Dermis blood vessel endothelial cell (primary cell): ENCODE results near the gene CCS. TPM values are rescaled to one million over a fixed set of nuclear protein-coding genes. Genes with fewer than 3 reads are reported as not detected.
A peak's percentile ranks its signal among the peaks of the same experiment; 100 is the strongest.
"Not testable (repeated sequence)": the region's sequence is repeated elsewhere in the genome, so short reads cannot be mapped to it uniquely, and the experiment has no call there.

Source experiments
- DNase-seq: peaks from one replicate; pipeline ENCODE4 v3.0.0; 2010
- total RNA-seq: library from RNA; depleted of rRNA; stranded (reverse); fragments of >200 nt; gene quantifications from 2 replicates; pipeline ENCODE4 v1.2.3, GENCODE V29; 2014

The CCS gene
- total RNA-seq, 1 donor from 2014 or later, result 33.5 TPM

GRCh38 chr11:66629356-66629755 is 36.4 kb downstream of the CCS start:
- DNase-seq, result no peak

DNA sequence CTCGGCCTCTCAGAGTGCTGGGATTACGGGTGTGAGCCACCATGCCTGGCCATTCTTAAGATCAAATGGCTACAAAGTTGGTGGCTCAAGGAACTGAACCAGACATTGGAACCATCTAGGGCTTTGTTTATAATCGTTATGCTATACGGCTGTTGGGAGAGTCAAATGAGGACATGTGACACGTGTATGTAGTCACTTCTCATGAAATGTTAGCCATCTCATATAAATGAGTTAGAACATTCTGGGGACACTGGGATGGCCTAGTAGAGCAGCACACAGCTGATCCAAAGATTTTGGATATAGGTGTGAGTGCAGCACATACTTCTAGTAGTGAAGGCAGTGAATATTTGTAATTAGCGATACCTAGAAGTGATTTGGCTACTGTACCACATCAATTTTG is 38.9 kb downstream of the CCS start:
- DNase-seq, result no peak

- no peak for DNase-seq
Measured at GRCh38 chr11:66632952-66633351, 40.0 kb downstream of the CCS start.

- no peak for DNase-seq
Measured at GRCh38 chr11:66636411-66636810, 43.4 kb downstream of the CCS start.

GRCh38 chr11:66637557-66638176 is 44.7 kb downstream of the CCS start:
- no peak for DNase-seq

- peak; percentile 100 for DNase-seq
Measured at GRCh38 chr11:66638177-66639065, 45.4 kb downstream of the CCS start, which contains the start of gene RBM4. RBM4 (plus strand) TSS chr11:66638703; CDS start chr11:66639712, 1,009 bp downstream.

DNA sequence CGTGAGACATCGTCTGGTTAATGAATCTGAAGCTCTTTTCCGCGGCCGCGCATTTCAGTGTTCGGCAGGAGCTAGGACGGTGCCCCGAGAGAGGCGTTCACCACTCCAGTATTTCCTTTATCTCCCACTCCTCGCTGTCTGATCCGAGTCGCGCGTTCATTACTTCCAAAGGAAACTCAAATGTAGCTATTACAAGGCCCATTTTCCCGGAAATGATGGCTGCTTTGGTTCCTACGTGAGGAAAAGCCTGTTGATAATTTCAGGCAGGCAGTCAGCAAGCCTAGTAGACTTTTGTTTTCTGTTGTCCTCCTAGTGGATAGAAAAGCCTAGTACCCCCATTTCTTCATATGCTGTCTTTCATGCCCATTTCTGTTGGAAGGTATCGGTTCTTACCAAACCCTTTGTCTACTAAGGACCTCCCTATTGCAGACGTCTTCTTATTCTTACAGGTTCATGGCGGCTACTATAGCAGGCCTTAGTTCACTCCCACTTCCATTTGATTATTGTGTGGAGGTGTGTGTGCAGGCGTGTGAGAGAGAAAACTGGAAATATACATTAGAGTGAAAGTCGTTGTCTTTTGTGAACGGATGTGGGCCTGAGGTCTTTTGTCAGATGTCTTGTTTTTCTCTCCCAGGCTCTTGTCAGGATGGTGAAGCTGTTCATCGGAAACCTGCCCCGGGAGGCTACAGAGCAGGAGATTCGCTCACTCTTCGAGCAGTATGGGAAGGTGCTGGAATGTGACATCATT is 46.3 kb downstream of the CCS start:
- peak; percentile 73 for DNase-seq

- not testable (repeated sequence) for DNase-seq
Measured at GRCh38 chr11:66639814-66640340, 46.9 kb downstream of the CCS start.

DNA sequence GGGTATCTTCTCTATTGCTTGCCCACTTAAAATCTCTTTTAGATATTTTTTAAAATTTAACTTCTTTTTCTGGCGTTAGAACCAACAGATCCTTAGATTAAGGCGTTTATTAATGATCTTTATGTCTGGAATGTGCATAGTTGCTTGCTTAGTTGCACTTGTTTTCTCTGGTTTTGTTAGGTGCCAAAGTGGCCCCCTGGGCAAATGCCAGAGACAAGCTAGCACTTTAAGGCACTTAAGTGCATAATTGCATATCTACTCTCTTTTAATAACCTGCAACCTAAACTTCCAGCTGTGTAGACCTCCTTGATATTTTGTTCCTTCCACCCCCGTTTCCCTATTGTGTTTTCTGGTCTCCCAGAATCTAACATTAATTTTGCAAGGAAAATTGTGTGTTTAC is 48.8 kb downstream of the CCS start:
- DNase-seq, result no peak

- no peak for DNase-seq
Measured at GRCh38 chr11:66643745-66644437, 50.9 kb downstream of the CCS start.

- DNase-seq, result no peak
Measured at GRCh38 chr11:66646828-66647227, 53.8 kb downstream of the CCS start.

- no peak for DNase-seq
Measured at GRCh38 chr11:66649903-66650302, 56.9 kb downstream of the CCS start.

- DNase-seq, result peak; percentile 23
Measured at GRCh38 chr11:66651016-66651415, 58.0 kb downstream of the CCS start.

GRCh38 chr11:66652651-66653050 is 59.7 kb downstream of the CCS start:
- DNase-seq, result no peak

DNA sequence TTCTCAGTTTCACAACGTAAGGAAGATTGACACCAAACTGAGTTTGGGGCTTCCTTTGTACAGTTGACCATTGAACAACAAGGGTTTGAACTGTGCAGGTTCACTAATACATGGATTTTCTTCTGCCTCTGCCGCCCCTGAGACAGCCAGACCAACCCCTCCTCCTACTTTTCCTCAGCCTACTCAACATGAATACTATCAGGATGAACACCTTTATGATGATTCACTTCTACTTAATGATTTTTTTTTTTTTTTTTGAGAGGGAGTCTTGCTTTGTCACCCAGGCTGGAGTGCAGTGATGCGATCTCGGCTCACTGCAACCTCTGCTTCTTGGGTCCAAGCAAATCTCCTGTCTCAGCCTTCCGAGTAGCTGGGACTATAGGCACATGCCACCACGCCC is 60.1 kb downstream of the CCS start:
- DNase-seq, result no peak

Other genes starting within 250 kb of the CCS start
- 65.7 and 71.8 TPM in 2 replicates for gene BRMS1, start 248.1 kb upstream of the CCS start, total RNA-seq
- 25.8 and 28.1 TPM in 2 replicates for gene B4GAT1, start 245.6 kb upstream of the CCS start, total RNA-seq
- 1.2 and 2.3 TPM in 2 replicates for gene SLC29A2, start 221.4 kb upstream of the CCS start, total RNA-seq
- gene NPAS4, start 172.2 kb upstream of the CCS start, total RNA-seq, result not detected in 2 replicates
- 40.7 and 61.1 TPM in 2 replicates for gene MRPL11, start 154.3 kb upstream of the CCS start, total RNA-seq
- gene PELI3, start 126.3 kb upstream of the CCS start, total RNA-seq, result 3.7 and 4.9 TPM in 2 replicates
- 50.5 and 71.7 TPM in 2 replicates for gene DPP3, start 112.8 kb upstream of the CCS start, total RNA-seq
- gene BBS1, start 82.5 kb upstream of the CCS start, total RNA-seq, result 28.6 and 36.8 TPM in 2 replicates
- gene ZDHHC24, start 47.1 kb upstream of the CCS start, total RNA-seq, result 26.2 and 33.0 TPM in 2 replicates
- under 0.01 and 0.14 TPM in 2 replicates for gene ACTN3, start 46.3 kb upstream of the CCS start, total RNA-seq
- gene CTSF, start 24.6 kb upstream of the CCS start, total RNA-seq, result 27.8 and 63.5 TPM in 2 replicates
- 0.17 and 0.28 TPM in 2 replicates for gene CCDC87, start 122 bp upstream of the CCS start, total RNA-seq
- gene RBM14, start 23.4 kb downstream of the CCS start, total RNA-seq, result 29.3 and 44.7 TPM in 2 replicates
- 125 and 157 TPM in 2 replicates for gene RBM4, start 45.5 kb downstream of the CCS start, total RNA-seq
- gene RBM4B, start 84.7 kb downstream of the CCS start, total RNA-seq, result 24.2 and 28.4 TPM in 2 replicates
- 36.8 and 50.4 TPM in 2 replicates for gene SPTBN2, start 136.0 kb downstream of the CCS start, total RNA-seq